HL-60 (cell line): ENCODE measurements around the gene ZNRF4.

Experiments
- DNase-seq, 2 experiments: peaks; one replicate each; pipeline ENCODE4 v3.0.0-alpha.2; 2010 to 2020; ENCODE audit warnings: low read depth in 1 of 2, low spot score in 1 of 2
- H3K27ac ChIP-seq: fragments of 250-450 bp; sonication (Bioruptor Pico); replicated peaks from 2 replicates; pipeline ENCODE4 v1.5.1; 2020; ENCODE audit warnings: mild to moderate bottlenecking, moderate library complexity
- H3K27me3 ChIP-seq: fragments of 250-450 bp; sonication (Bioruptor Pico); 2 replicates; pipeline ENCODE4 v1.5.1; 2021; ENCODE audit warnings: mild to moderate bottlenecking, moderate library complexity; ENCODE audit not compliant: insufficient read depth, poor library complexity, severe bottlenecking
- H3K4me3 ChIP-seq: replicated peaks from 2 replicates; pipeline ENCODE4 v1.5.1; 2011; ENCODE audit warnings: mild to moderate bottlenecking, control low read depth, low read length; ENCODE audit not compliant: insufficient read depth
- GABPA ChIP-seq: IDR thresholded peaks from 2 replicates; pipeline ENCODE4 v1.6.1; 2012; ENCODE audit warnings: low read depth
- POLR2AphosphoS5 ChIP-seq: IDR thresholded peaks from 2 replicates; pipeline ENCODE4 v1.6.1; 2012; ENCODE audit warnings: low read depth
- SPI1 ChIP-seq: IDR thresholded peaks from 2 replicates; pipeline ENCODE4 v1.6.1; 2012; ENCODE audit warnings: low read depth, mild to moderate bottlenecking, borderline replicate concordance
- TF ChIP-seq, protein P1 (sequence below): IDR thresholded peaks from 2 replicates; pipeline ENCODE4 v1.6.1; 2012; ENCODE audit warnings: low read depth; ENCODE audit not compliant: insufficient replicate concordance
- TF ChIP-seq, protein P2 (sequence below): IDR thresholded peaks from one replicate; pipeline ENCODE4 v1.5.1; 2011; ENCODE audit warnings: low read length, control low read depth, inconsistent platforms; ENCODE audit not compliant: insufficient read depth

ZNRF4 gene

GRCh38 chr19:5417495-5418436 is 37.5 kb upstream of the ZNRF4 start:
- no peak for TF ChIP-seq SPI1
- TF ChIP-seq POLR2AphosphoS5 = no peak
- TF ChIP-seq GABPA = no peak
- TF ChIP-seq, protein P1, sequence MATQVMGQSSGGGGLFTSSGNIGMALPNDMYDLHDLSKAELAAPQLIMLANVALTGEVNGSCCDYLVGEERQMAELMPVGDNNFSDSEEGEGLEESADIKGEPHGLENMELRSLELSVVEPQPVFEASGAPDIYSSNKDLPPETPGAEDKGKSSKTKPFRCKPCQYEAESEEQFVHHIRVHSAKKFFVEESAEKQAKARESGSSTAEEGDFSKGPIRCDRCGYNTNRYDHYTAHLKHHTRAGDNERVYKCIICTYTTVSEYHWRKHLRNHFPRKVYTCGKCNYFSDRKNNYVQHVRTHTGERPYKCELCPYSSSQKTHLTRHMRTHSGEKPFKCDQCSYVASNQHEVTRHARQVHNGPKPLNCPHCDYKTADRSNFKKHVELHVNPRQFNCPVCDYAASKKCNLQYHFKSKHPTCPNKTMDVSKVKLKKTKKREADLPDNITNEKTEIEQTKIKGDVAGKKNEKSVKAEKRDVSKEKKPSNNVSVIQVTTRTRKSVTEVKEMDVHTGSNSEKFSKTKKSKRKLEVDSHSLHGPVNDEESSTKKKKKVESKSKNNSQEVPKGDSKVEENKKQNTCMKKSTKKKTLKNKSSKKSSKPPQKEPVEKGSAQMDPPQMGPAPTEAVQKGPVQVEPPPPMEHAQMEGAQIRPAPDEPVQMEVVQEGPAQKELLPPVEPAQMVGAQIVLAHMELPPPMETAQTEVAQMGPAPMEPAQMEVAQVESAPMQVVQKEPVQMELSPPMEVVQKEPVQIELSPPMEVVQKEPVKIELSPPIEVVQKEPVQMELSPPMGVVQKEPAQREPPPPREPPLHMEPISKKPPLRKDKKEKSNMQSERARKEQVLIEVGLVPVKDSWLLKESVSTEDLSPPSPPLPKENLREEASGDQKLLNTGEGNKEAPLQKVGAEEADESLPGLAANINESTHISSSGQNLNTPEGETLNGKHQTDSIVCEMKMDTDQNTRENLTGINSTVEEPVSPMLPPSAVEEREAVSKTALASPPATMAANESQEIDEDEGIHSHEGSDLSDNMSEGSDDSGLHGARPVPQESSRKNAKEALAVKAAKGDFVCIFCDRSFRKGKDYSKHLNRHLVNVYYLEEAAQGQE = no peak
- TF ChIP-seq, protein P2, sequence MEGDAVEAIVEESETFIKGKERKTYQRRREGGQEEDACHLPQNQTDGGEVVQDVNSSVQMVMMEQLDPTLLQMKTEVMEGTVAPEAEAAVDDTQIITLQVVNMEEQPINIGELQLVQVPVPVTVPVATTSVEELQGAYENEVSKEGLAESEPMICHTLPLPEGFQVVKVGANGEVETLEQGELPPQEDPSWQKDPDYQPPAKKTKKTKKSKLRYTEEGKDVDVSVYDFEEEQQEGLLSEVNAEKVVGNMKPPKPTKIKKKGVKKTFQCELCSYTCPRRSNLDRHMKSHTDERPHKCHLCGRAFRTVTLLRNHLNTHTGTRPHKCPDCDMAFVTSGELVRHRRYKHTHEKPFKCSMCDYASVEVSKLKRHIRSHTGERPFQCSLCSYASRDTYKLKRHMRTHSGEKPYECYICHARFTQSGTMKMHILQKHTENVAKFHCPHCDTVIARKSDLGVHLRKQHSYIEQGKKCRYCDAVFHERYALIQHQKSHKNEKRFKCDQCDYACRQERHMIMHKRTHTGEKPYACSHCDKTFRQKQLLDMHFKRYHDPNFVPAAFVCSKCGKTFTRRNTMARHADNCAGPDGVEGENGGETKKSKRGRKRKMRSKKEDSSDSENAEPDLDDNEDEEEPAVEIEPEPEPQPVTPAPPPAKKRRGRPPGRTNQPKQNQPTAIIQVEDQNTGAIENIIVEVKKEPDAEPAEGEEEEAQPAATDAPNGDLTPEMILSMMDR = no peak
- H3K27ac ChIP-seq = no peak overlapping the region
- H3K4me3 ChIP-seq = no peak overlapping the region
- no peak for DNase-seq
- no peaks in the 10 kb centered on the region for H3K27me3 ChIP-seq

- H3K27ac ChIP-seq = no peak overlapping the region
- DNase-seq = no peak
- TF ChIP-seq, protein P1 = peak; percentile 78
- TF ChIP-seq, protein P2 = no peak
- no peak for TF ChIP-seq GABPA
- TF ChIP-seq POLR2AphosphoS5 = no peak
- no peaks in the 10 kb centered on the region for H3K27me3 ChIP-seq
- H3K4me3 ChIP-seq = no peak overlapping the region
Measured at GRCh38 chr19:5418677-5419076, 36.5 kb upstream of the ZNRF4 start.

DNA sequence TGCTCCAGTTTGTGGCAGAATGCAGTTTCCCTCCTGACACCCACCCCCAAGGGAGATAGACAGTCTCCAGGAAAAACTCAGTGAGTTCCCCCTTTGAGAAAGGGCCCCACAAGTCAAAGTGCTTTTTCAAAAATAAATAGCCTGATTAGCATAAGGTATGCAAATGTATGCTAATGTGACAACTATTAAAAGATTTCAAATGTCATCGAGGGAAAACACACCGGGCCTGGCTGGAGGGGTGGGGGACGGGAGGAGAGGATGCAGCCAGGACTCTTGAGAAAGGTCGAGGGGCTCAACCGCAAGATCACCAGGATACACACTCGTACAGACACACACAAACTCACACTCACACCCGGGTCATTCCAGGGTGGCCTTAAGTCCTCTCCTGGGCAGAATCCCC is 34.3 kb upstream of the ZNRF4 start:
- DNase-seq = no peak
- Histone ChIP-seq H3K27me3 (no peaks in the 10 kb centered on the region), H3K27ac (no peak overlapping the region), H3K4me3 (no peak overlapping the region)
- TF ChIP-seq POLR2AphosphoS5 = no peak

DNA sequence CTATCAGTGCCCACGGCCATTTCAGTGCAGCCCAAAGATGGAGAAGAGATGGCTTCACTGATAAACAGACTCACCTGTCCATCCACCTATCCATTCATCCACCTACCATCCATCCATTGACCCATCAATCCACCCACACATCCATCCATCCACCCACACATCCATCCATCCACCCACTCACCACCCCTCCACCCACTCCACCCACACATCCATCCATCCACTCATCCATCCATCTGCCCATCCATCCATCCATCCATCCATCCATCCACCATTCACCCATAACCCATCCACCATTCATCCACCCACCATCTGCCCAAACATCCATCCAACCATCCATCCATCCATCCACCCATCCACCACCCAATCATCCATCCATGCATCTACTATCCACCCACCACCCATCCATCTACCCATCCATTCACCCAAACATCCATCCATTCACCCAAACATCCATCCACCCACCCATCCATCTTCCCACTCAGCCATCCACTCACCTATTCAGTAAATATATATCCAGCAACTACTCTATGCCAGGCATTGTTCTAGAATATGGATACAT is 31.6 kb upstream of the ZNRF4 start:
- H3K27ac ChIP-seq = no peak overlapping the region
- no peak overlapping the region for H3K4me3 ChIP-seq
- no peaks in the 10 kb centered on the region for H3K27me3 ChIP-seq
- DNase-seq = no peak
- TF ChIP-seq SPI1 = no peak
